Thymus (tissue), 11 donors: ENCODE results near the gene HS6ST3. TPM values are rescaled to one million over a fixed set of nuclear protein-coding genes. Genes with fewer than 3 reads are reported as not detected.

Experiments
- DNase-seq, 9 donors: peaks; one replicate each; pipeline ENCODE4 v3.0.0-alpha.2; 2013; ENCODE audit warnings: low spot score in 9 of 9, low read depth in 6 of 9, missing footprints in 1 of 9
- H3K27ac ChIP-seq, 2 donors: one replicate each; pipeline ENCODE4 v1.5.1; 2013; ENCODE audit warnings: control low read depth in 1 of 2, low read depth in 1 of 2, low read length in 1 of 2, mild to moderate bottlenecking in 1 of 2, moderate library complexity in 1 of 2
- H3K27me3 ChIP-seq, 2 donors: one replicate each; pipeline ENCODE4 v1.5.1; 2013; ENCODE audit warnings: low read length in 1 of 2; ENCODE audit not compliant: control insufficient read depth in 2 of 2, insufficient read depth in 1 of 2
- H3K36me3 ChIP-seq, 2 donors: one replicate each; pipeline ENCODE4 v1.5.1; 2013; ENCODE audit warnings: low read length in 1 of 2, mild to moderate bottlenecking in 1 of 2, moderate library complexity in 1 of 2; ENCODE audit not compliant: control insufficient read depth in 2 of 2, insufficient read depth in 2 of 2
- H3K4me1 ChIP-seq, 2 donors: one replicate each; pipeline ENCODE4 v1.5.1; 2013; ENCODE audit warnings: low read length in 2 of 2; ENCODE audit not compliant: control insufficient read depth in 2 of 2, insufficient read depth in 2 of 2
- H3K4me3 ChIP-seq, 2 donors: one replicate each; pipeline ENCODE4 v1.5.1; 2013; ENCODE audit warnings: low read length in 2 of 2, control low read depth in 1 of 2, mild to moderate bottlenecking in 1 of 2
- H3K9me3 ChIP-seq, 2 donors: one replicate each; pipeline ENCODE4 v1.5.1; 2013; ENCODE audit warnings: low read length in 1 of 2, mild to moderate bottlenecking in 1 of 2; ENCODE audit not compliant: control insufficient read depth in 2 of 2, insufficient read depth in 1 of 2
- WGBS: extraction: QIAGEN DNeasy Blood & Tissue Kit; methylation state at CpG from one replicate; pipeline ENCODE4 v1.1.7; 2013; 5-methylcytosine and 5-hydroxymethylcytosine counted together
- polyA plus RNA-seq: library from polyadenylated mRNA; stranded (reverse); fragments of 200-250 nt; gene quantifications from one replicate; pipeline ENCODE4 v1.2.3, GENCODE V29; 2013
- total RNA-seq: library from RNA; stranded (reverse); fragments of 120-200 nt; gene quantifications from one replicate; pipeline ENCODE4 v1.2.4, GENCODE V29; 2013
- donor health status: healthy.

HS6ST3 gene
- total and polyA plus RNA-seq, 2 donors, result 0.05 to 0.07 TPM

- Histone ChIP-seq H3K4me1 (no peaks in the 10 kb centered on the region), H3K4me3 (no peak overlapping the region), H3K27ac (no peak overlapping the region), H3K27me3 (no peaks in the 10 kb centered on the region), H3K9me3 (peaks cover 0 to 1% of the 10 kb centered on the region in 2 donors), H3K36me3 (no peaks in the 10 kb centered on the region)
- WGBS, result 98% methylated on average over 1 of the region's 1 CpG
- DNase-seq, result no peak
Observed at GRCh38 chr13:96858133-96858826, 768.4 kb downstream of the HS6ST3 start.

GRCh38 chr13:96860882-96861281 is 771.0 kb downstream of the HS6ST3 start:
- 35% methylated on average over 2 of the region's 2 CpGs for WGBS
- no peaks in the 10 kb centered on the region for H3K27me3 ChIP-seq
- H3K9me3 ChIP-seq, result no peaks in the 10 kb centered on the region
- no peaks in the 10 kb centered on the region for H3K36me3 ChIP-seq
- H3K4me1 ChIP-seq, result no peaks in the 10 kb centered on the region
- no peak overlapping the region for H3K4me3 ChIP-seq
- no peak overlapping the region for H3K27ac ChIP-seq
- DNase-seq, result no peak

- no peak for DNase-seq
- H3K36me3 ChIP-seq, result no peaks in the 10 kb centered on the region
- no peak overlapping the region for H3K27ac ChIP-seq
- H3K4me1 ChIP-seq, result no peaks in the 10 kb centered on the region
- H3K27me3 ChIP-seq, result no peaks in the 10 kb centered on the region
- H3K4me3 ChIP-seq, result no peak overlapping the region
- H3K9me3 ChIP-seq, result no peaks in the 10 kb centered on the region
- WGBS, result 96% methylated on average over 2 of the region's 2 CpGs
Observed at GRCh38 chr13:96862093-96862492, 772.2 kb downstream of the HS6ST3 start.

GRCh38 chr13:96862999-96863398 is 773.1 kb downstream of the HS6ST3 start:
- no peak for DNase-seq
- H3K36me3 ChIP-seq, result no peaks in the 10 kb centered on the region
- H3K4me3 ChIP-seq, result no peak overlapping the region
- H3K27me3 ChIP-seq, result no peaks in the 10 kb centered on the region
- no peaks in the 10 kb centered on the region for H3K9me3 ChIP-seq
- H3K4me1 ChIP-seq, result no peaks in the 10 kb centered on the region
- no peak overlapping the region for H3K27ac ChIP-seq
- WGBS, result 81% methylated on average over 1 of the region's 1 CpG

GRCh38 chr13:96871469-96871868 is 781.6 kb downstream of the HS6ST3 start:
- Histone ChIP-seq H3K27me3 (no peaks in the 10 kb centered on the region), H3K4me3 (no peak overlapping the region), H3K9me3 (no peaks in the 10 kb centered on the region), H3K27ac (no peak overlapping the region), H3K36me3 (no peaks in the 10 kb centered on the region), H3K4me1 (no peaks in the 10 kb centered on the region)
- no peak for DNase-seq
- WGBS, result 73% methylated on average over 2 of the region's 2 CpGs

GRCh38 chr13:96880419-96880818 is 790.5 kb downstream of the HS6ST3 start:
- DNase-seq, result no peak
- no peaks in the 10 kb centered on the region for H3K4me1 ChIP-seq
- no peak overlapping the region for H3K4me3 ChIP-seq

More at GRCh38 chr13:96880419-96880818, 790.5 kb downstream of the HS6ST3 start:
- no peaks in the 10 kb centered on the region for H3K9me3 ChIP-seq
- no peak overlapping the region for H3K27ac ChIP-seq
- no peaks in the 10 kb centered on the region for H3K36me3 ChIP-seq
- no peaks in the 10 kb centered on the region for H3K27me3 ChIP-seq

Other genes starting within 250 kb of the HS6ST3 start
- 6.4 TPM for gene UGGT2, start 36.7 kb upstream of the HS6ST3 start, total RNA-seq
- 6.8 TPM for gene UGGT2, start 36.7 kb upstream of the HS6ST3 start, polyA plus RNA-seq